ENCODE data around the gene GDPD4. TPM values are rescaled to one million over a fixed set of nuclear protein-coding genes. Genes with fewer than 3 reads are reported as not detected.
A peak's percentile ranks its signal among the peaks of the same experiment; 100 is the strongest.

GDPD4 gene
- total and polyA plus RNA-seq, 2 of the 4 experiments (the other 2 are of a cell fraction) = not detected

GRCh38 chr11:77193167-77193566 lies 108.3 kb downstream of the GDPD4 start:
- no peak overlapping the region for H3K14ac ChIP-seq (replicated peaks; ENCODE audit: low read depth, low read length)

More at GRCh38 chr11:77193167-77193566, 108.3 kb downstream of the GDPD4 start:
- TF ChIP-seq RCOR1 (IDR thresholded peaks at IDR 0.05; ENCODE audit: insufficient replicate concordance, low read length) (no peak), NFE2L2 (IDR thresholded peaks at IDR 0.05; ENCODE audit: low read depth, low read length) (no peak)
- TF ChIP-seq, protein P1, sequence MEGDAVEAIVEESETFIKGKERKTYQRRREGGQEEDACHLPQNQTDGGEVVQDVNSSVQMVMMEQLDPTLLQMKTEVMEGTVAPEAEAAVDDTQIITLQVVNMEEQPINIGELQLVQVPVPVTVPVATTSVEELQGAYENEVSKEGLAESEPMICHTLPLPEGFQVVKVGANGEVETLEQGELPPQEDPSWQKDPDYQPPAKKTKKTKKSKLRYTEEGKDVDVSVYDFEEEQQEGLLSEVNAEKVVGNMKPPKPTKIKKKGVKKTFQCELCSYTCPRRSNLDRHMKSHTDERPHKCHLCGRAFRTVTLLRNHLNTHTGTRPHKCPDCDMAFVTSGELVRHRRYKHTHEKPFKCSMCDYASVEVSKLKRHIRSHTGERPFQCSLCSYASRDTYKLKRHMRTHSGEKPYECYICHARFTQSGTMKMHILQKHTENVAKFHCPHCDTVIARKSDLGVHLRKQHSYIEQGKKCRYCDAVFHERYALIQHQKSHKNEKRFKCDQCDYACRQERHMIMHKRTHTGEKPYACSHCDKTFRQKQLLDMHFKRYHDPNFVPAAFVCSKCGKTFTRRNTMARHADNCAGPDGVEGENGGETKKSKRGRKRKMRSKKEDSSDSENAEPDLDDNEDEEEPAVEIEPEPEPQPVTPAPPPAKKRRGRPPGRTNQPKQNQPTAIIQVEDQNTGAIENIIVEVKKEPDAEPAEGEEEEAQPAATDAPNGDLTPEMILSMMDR (conservative IDR thresholded peaks at IDR 0.05; ENCODE audit: low read depth, low read length) = no peak
- TF ChIP-seq, protein P2, sequence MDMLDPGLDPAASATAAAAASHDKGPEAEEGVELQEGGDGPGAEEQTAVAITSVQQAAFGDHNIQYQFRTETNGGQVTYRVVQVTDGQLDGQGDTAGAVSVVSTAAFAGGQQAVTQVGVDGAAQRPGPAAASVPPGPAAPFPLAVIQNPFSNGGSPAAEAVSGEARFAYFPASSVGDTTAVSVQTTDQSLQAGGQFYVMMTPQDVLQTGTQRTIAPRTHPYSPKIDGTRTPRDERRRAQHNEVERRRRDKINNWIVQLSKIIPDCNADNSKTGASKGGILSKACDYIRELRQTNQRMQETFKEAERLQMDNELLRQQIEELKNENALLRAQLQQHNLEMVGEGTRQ (IDR thresholded peaks at IDR 0.05; ENCODE audit: low read depth, low read length) = no peak
- dilution Hi-C loops (cut with HindIII; ENCODE audit: low sequenced_read_pairs, unreplicated experiment) = no loop called here
- CTCF ChIA-PET = no interaction called here
- POLR2A ChIA-PET (ENCODE audit: unreplicated experiment) = no interaction called here
- DNase-seq = no peak
- BruUV-seq (replicated peaks) = no TSS peak
- Histone ChIP-seq H3K27me3 (ENCODE audit: control insufficient read depth, insufficient read depth, low read length) (no peaks in the 10 kb centered on the region; the same call in 1 of the 2 replicates), H2AK5ac (ENCODE audit: low read depth, low read length) (no peak overlapping the region), H2BK20ac (ENCODE audit: low read depth, low read length) (no peak overlapping the region), H4K91ac (ENCODE audit: insufficient read depth, low read depth, low read length) (no peak overlapping the region), H2AK9ac (replicated peaks; ENCODE audit: low read depth, low read length, poor library complexity) (no peak overlapping the region), H3K4me3 (ENCODE audit: insufficient read depth, low read depth, low read length) (no peak overlapping the region), H4K5ac (ENCODE audit: low read depth, low read length) (no peak overlapping the region), H2BK15ac (ENCODE audit: low read depth, low read length) (no peak overlapping the region), H3K27ac (ENCODE audit: insufficient read depth, low read length) (no peak overlapping the region), H4K8ac (ENCODE audit: low read depth in 2 of 2, low read length in 2 of 2) (no peak overlapping the region), H3K4me1 (ENCODE audit: control insufficient read depth, insufficient read depth, low read length) (no peaks in the 10 kb centered on the region), H3K9me3 (ENCODE audit: control insufficient read depth, insufficient read depth, low read length) (no peaks in the 10 kb centered on the region), H3K36me3 (ENCODE audit: control insufficient read depth, insufficient read depth, low read length) (no peaks in the 10 kb centered on the region), H3K18ac (ENCODE audit: low read depth, low read length) (no peak overlapping the region), H2BK5ac (ENCODE audit: low read depth, low read length, poor library complexity, severe bottlenecking) (peak overlapping the region; percentile 51), H2AFZ (replicated peaks; ENCODE audit: low read length, poor library complexity) (peak overlapping the region; percentile 56), H3K23ac (ENCODE audit: low read depth, low read length) (no peak overlapping the region), H2BK120ac (ENCODE audit: low read depth, low read length) (no peak overlapping the region), H3K9ac (ENCODE audit: low read depth, low read length) (no peak overlapping the region), H3K4me2 (ENCODE audit: low read depth, low read length) (no peak overlapping the region), H3K9me1 (ENCODE audit: insufficient read depth, low read length) (0 out of 2 replicates have a peak, but pooled peaks cover 2% of the 10 kb centered on the region), H3K56ac (ENCODE audit: extremely low read depth, insufficient read depth, low read length) (no peak overlapping the region), H4K20me1 (ENCODE audit: insufficient read depth, low read length) (peaks cover 3% of the 10 kb centered on the region; the same call in 1 of the 2 replicates), H3K79me1 (ENCODE audit: low read depth in 1 of 2, low read length in 2 of 2) (no peaks in the 10 kb centered on the region), H3K4ac (ENCODE audit: low read depth, low read length) (no peak overlapping the region)
- no peak for ATAC-seq (ENCODE audit: low read depth)
- intact Hi-C loops (cut with micrococcal nuclease) = no loop called here
- in situ Hi-C loops (cut with MboI; ENCODE audit: low sequenced_read_pairs) = no loop called here
